ENCODE measurements around the gene PHOX2A. TPM values are rescaled to one million over a fixed set of nuclear protein-coding genes. Genes with fewer than 3 reads are reported as not detected.
A peak's percentile ranks its signal among the peaks of the same experiment; 100 is the strongest.

The PHOX2A gene
- total RNA-seq, 1 experiment from 2014 or later, result not detected

- Histone ChIP-seq H3K27me3 (no peaks in the 10 kb centered on the region), H3K4me3 (no peak overlapping the region), H3K36me3 (peaks cover 97% of the 10 kb centered on the region), H3K9me3 (no peaks in the 10 kb centered on the region)
- no peak for DNase-seq
Measured at GRCh38 chr11:72229925-72230763, 13.8 kb downstream of the PHOX2A start.

- Histone ChIP-seq H3K4me3 (no peak overlapping the region), H3K36me3 (peaks cover 90% of the 10 kb centered on the region), H3K9me3 (no peaks in the 10 kb centered on the region), H3K27me3 (no peaks in the 10 kb centered on the region)
- DNase-seq, result no peak
Measured at GRCh38 chr11:72229336-72229924, 14.5 kb downstream of the PHOX2A start.

- H3K27me3 ChIP-seq, result no peaks in the 10 kb centered on the region
- no peak for DNase-seq
- no peak overlapping the region for H3K4me3 ChIP-seq
- H3K9me3 ChIP-seq, result no peaks in the 10 kb centered on the region
- H3K36me3 ChIP-seq, result peaks cover 84% of the 10 kb centered on the region
Measured at GRCh38 chr11:72228844-72229231, 15.1 kb downstream of the PHOX2A start.

- Histone ChIP-seq H3K27me3 (no peaks in the 10 kb centered on the region), H3K9me3 (no peaks in the 10 kb centered on the region), H3K36me3 (peaks cover 79% of the 10 kb centered on the region), H3K4me3 (no peak overlapping the region)
- no peak for DNase-seq
Measured at GRCh38 chr11:72228229-72228843, 15.6 kb downstream of the PHOX2A start.

GRCh38 chr11:72227316-72228228, 16.4 kb downstream of the PHOX2A start:
- Histone ChIP-seq H3K4me3 (no peak overlapping the region), H3K36me3 (peaks cover 71% of the 10 kb centered on the region), H3K27me3 (no peaks in the 10 kb centered on the region), H3K9me3 (no peaks in the 10 kb centered on the region)
- no peak for DNase-seq

- Histone ChIP-seq H3K36me3 (peaks cover 63% of the 10 kb centered on the region), H3K9me3 (no peaks in the 10 kb centered on the region), H3K27me3 (no peaks in the 10 kb centered on the region), H3K4me3 (no peak overlapping the region)
- DNase-seq, result no peak
Measured at GRCh38 chr11:72226701-72227100, 17.3 kb downstream of the PHOX2A start.

- H3K27me3 ChIP-seq, result no peaks in the 10 kb centered on the region
- peak overlapping the region; percentile 95 for H3K4me3 ChIP-seq
- peaks cover 50% of the 10 kb centered on the region for H3K36me3 ChIP-seq
- no peak for DNase-seq
- no peaks in the 10 kb centered on the region for H3K9me3 ChIP-seq
Measured at GRCh38 chr11:72225411-72225951, 18.5 kb downstream of the PHOX2A start.

GRCh38 chr11:72224564-72225410, 19.2 kb downstream of the PHOX2A start, which contains the start of gene INPPL1:
Gene INPPL1 (plus strand): TSS chr11:72224767. CDS start chr11:72224985, 218 bp downstream.
- DNase-seq, result peak; percentile 43
- no peaks in the 10 kb centered on the region for H3K27me3 ChIP-seq
- H3K9me3 ChIP-seq, result no peaks in the 10 kb centered on the region
- peaks cover 43% of the 10 kb centered on the region for H3K36me3 ChIP-seq
- peak within 1 kb of the TSS; percentile 95 for H3K4me3 ChIP-seq

GRCh38 chr11:72223615-72224563, 20.1 kb downstream of the PHOX2A start:
- DNase-seq, result peak; percentile 84
- Histone ChIP-seq H3K9me3 (no peaks in the 10 kb centered on the region), H3K4me3 (peak overlapping the region; percentile 95), H3K27me3 (no peaks in the 10 kb centered on the region), H3K36me3 (peaks cover 34% of the 10 kb centered on the region)

GRCh38 chr11:72222907-72223614, 20.9 kb downstream of the PHOX2A start:
- Histone ChIP-seq H3K9me3 (no peaks in the 10 kb centered on the region), H3K36me3 (peaks cover 26% of the 10 kb centered on the region), H3K27me3 (no peaks in the 10 kb centered on the region), H3K4me3 (peak overlapping the region; percentile 95)
- peak; percentile 96 for DNase-seq

- Histone ChIP-seq H3K27me3 (no peaks in the 10 kb centered on the region), H3K4me3 (peak overlapping the region; percentile 95), H3K9me3 (no peaks in the 10 kb centered on the region), H3K36me3 (peaks cover 19% of the 10 kb centered on the region)
- no peak for DNase-seq
Measured at GRCh38 chr11:72222106-72222891, 21.7 kb downstream of the PHOX2A start.

- DNase-seq, result no peak
- Histone ChIP-seq H3K4me3 (no peak overlapping the region), H3K27me3 (no peaks in the 10 kb centered on the region), H3K9me3 (no peaks in the 10 kb centered on the region), H3K36me3 (peaks cover 11% of the 10 kb centered on the region)
Measured at GRCh38 chr11:72221386-72222075, 22.4 kb downstream of the PHOX2A start.
